ENCODE measurements around the gene SIRPB1. TPM values are rescaled to one million over a fixed set of nuclear protein-coding genes. Genes with fewer than 3 reads are reported as not detected.
"Not testable (repeated sequence)": the region's sequence is repeated elsewhere in the genome, so short reads cannot be mapped to it uniquely, and the experiment has no call there.

Gene SIRPB1
- total RNA-seq, 1 experiment from 2014 or later: not detected

DNA sequence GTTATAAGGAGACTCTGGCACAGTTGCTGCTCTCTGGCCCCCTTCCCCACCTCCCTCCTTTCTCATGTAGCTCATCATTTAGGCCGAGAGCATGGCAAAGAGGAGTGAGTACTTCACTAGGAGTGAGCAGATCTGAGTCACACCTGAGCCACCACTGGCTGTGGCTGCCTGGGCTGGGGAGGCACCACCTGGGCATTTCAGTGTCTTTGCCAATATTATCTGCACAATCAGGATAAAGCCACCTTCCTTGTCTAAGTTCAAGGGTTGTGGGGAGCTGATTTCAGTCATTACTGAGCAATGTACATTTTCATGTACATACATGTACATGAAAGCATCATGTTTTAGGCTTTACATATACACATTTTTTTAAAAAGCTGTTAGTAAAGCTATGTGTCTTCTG is 43.8 kb downstream of the SIRPB1 start:
- H3K9me3 ChIP-seq, H3K36me3 ChIP-seq, H3K4me3 ChIP-seq, DNase-seq, H3K27me3 ChIP-seq: not testable (repeated sequence)

DNA sequence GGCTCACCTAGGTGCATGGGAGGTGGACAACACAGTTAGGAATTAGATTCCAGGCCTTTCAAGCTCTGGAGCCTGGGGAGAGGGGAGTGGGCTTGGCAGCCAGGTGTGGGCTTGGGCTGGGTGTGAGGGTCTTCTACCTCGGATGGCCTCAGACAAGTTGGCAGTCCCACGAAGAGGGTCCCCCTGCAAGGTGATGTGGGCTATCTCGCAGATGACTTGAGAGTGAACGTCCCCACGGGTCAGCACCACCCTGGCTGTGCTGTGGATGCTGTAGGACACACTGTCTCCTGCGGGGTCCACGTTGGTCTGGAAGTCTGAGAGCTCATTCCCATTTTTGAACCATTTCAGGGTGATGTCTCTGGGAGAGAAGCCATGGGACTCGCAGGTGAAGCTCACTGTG is 48.2 kb downstream of the SIRPB1 start:
- not testable (repeated sequence) for DNase-seq, H3K36me3 ChIP-seq, H3K9me3 ChIP-seq, H3K27me3 ChIP-seq, H3K4me3 ChIP-seq

Other genes starting within 250 kb of the SIRPB1 start
- 146 TPM in 2 replicates for gene FKBP1A, start 227.0 kb downstream of the SIRPB1 start, total RNA-seq (2014; rRNA removed; shearing (Covaris generic); ENCODE audit: low replicate concordance)
- gene NSFL1C, start 153.2 kb downstream of the SIRPB1 start, total RNA-seq (2014; rRNA removed; shearing (Covaris generic); ENCODE audit: low replicate concordance): 57.6 and 62.5 TPM in 2 replicates
- gene SIRPB2, start 128.6 kb downstream of the SIRPB1 start, total RNA-seq (2014; rRNA removed; shearing (Covaris generic); ENCODE audit: low replicate concordance): not detected in 2 replicates
- not detected in 2 replicates for gene SIRPD, start 62.3 kb downstream of the SIRPB1 start, total RNA-seq (2014; rRNA removed; shearing (Covaris generic); ENCODE audit: low replicate concordance)
- gene SIRPG, start 37.8 kb upstream of the SIRPB1 start, total RNA-seq (2014; rRNA removed; shearing (Covaris generic); ENCODE audit: low replicate concordance): not detected in 2 replicates

Data from MG63 (cell line).